Measurements from ENCODE around the gene STS. TPM values are rescaled to one million over a fixed set of nuclear protein-coding genes. Genes with fewer than 3 reads are reported as not detected.

Gene STS
- total RNA-seq, 2 experiments from 2014 or later, result 0.47 to 0.50 TPM

GRCh38 chrX:7117587-7117986, 29.9 kb upstream of the STS start:
- Mint-ChIP-seq H3K4me3 (no peak overlapping the region), H3K4me1 (ENCODE audit: low read depth) (peaks cover 32% of the 10 kb centered on the region), H3K36me3 (ENCODE audit: low read depth) (peaks cover 16% of the 10 kb centered on the region), H3K9me3 (no peaks in the 10 kb centered on the region), H3K27ac (no peak overlapping the region), H3K27me3 (no peaks in the 10 kb centered on the region)
- Histone ChIP-seq H3K4me1 (ENCODE audit: insufficient read depth, low read length) (no peaks in the 10 kb centered on the region), H3K9me3 (ENCODE audit: control insufficient read depth in 1 of 2, insufficient read depth in 1 of 2, low read length in 2 of 2) (peaks cover 0 to 4% of the 10 kb centered on the region in 2 experiments), H3K36me3 (ENCODE audit: insufficient read depth, low read length) (no peaks in the 10 kb centered on the region), H3K27me3 (ENCODE audit: control insufficient read depth in 1 of 2, insufficient read depth in 2 of 2, low read length in 2 of 2) (no peaks in the 10 kb centered on the region), H3K4me3 (ENCODE audit: low read length) (no peak overlapping the region), H3K27ac (ENCODE audit: low read depth in 1 of 2, low read length in 2 of 2) (no peak overlapping the region)
- ChIA-PET CTCF (no interaction called here), POLR2A (no interaction called here)
- intact Hi-C loops (cut with DNase I, micrococcal nuclease), result no loop called here
- DNase-seq (no peak), ATAC-seq (ENCODE audit: poor library complexity) (no peak)
- TF ChIP-seq CTCF (IDR thresholded peaks at IDR 0.05), result no peak

GRCh38 chrX:7119950-7120877, 27.3 kb upstream of the STS start:
- CTCF ChIA-PET, result no interaction called here
- no peak for DNase-seq
- Mint-ChIP-seq H3K9me3 (no peaks in the 10 kb centered on the region), H3K27me3 (no peaks in the 10 kb centered on the region), H3K4me1 (ENCODE audit: low read depth) (peaks cover 32% of the 10 kb centered on the region), H3K36me3 (ENCODE audit: low read depth) (peaks cover 28% of the 10 kb centered on the region), H3K27ac (no peak overlapping the region), H3K4me3 (no peak overlapping the region)
- H3K36me3 ChIP-seq (ENCODE audit: insufficient read depth, low read length), result no peaks in the 10 kb centered on the region
- peaks cover 0 to 4% of the 10 kb centered on the region in 2 experiments for H3K9me3 ChIP-seq (ENCODE audit: control insufficient read depth in 1 of 2, insufficient read depth in 1 of 2, low read length in 2 of 2)
- no peak overlapping the region for H3K27ac ChIP-seq (ENCODE audit: low read depth in 1 of 2, low read length in 2 of 2)
- POLR2A ChIA-PET, result no interaction called here
- intact Hi-C loops (cut with DNase I, micrococcal nuclease), result no loop called here
- TF ChIP-seq CTCF (IDR thresholded peaks at IDR 0.05), result no peak
- H3K4me3 ChIP-seq (ENCODE audit: low read length), result no peak overlapping the region
- H3K4me1 ChIP-seq (ENCODE audit: insufficient read depth, low read length), result no peaks in the 10 kb centered on the region
- no peak for ATAC-seq (ENCODE audit: poor library complexity)
- H3K27me3 ChIP-seq (ENCODE audit: control insufficient read depth in 1 of 2, insufficient read depth in 2 of 2, low read length in 2 of 2), result no peaks in the 10 kb centered on the region

- no peaks in the 10 kb centered on the region for H3K27me3 Mint-ChIP-seq
- Histone ChIP-seq H3K27ac (ENCODE audit: low read depth in 1 of 2, low read length in 2 of 2) (no peak overlapping the region), H3K27me3 (ENCODE audit: control insufficient read depth in 1 of 2, insufficient read depth in 2 of 2, low read length in 2 of 2) (no peaks in the 10 kb centered on the region), H3K4me1 (ENCODE audit: insufficient read depth, low read length) (no peaks in the 10 kb centered on the region), H3K9me3 (ENCODE audit: control insufficient read depth in 1 of 2, insufficient read depth in 1 of 2, low read length in 2 of 2) (peaks cover 0 to 4% of the 10 kb centered on the region in 2 experiments), H3K4me3 (ENCODE audit: low read length) (no peak overlapping the region), H3K36me3 (ENCODE audit: insufficient read depth, low read length) (no peaks in the 10 kb centered on the region)
- intact Hi-C loops (cut with DNase I, micrococcal nuclease), result no loop called here
- peaks cover 34% of the 10 kb centered on the region for H3K36me3 Mint-ChIP-seq (ENCODE audit: low read depth)
- ATAC-seq (ENCODE audit: poor library complexity) (no peak), DNase-seq (no peak)
- ChIA-PET CTCF (no interaction called here), POLR2A (no interaction called here)
- peaks cover 32% of the 10 kb centered on the region for H3K4me1 Mint-ChIP-seq (ENCODE audit: low read depth)
- H3K27ac Mint-ChIP-seq, result no peak overlapping the region
- H3K4me3 Mint-ChIP-seq, result no peak overlapping the region
- no peak for TF ChIP-seq CTCF (IDR thresholded peaks at IDR 0.05)
- no peaks in the 10 kb centered on the region for H3K9me3 Mint-ChIP-seq
These were observed 26.7 kb upstream of the STS start for GRCh38 chrX:7120878-7121219.
